Measurements from ENCODE around the gene FANCE.
A peak's percentile ranks its signal among the peaks of the same experiment; 100 is the strongest.
"Not testable (repeated sequence)": the region's sequence is repeated elsewhere in the genome, so short reads cannot be mapped to it uniquely, and the experiment has no call there.

FANCE gene

DNA sequence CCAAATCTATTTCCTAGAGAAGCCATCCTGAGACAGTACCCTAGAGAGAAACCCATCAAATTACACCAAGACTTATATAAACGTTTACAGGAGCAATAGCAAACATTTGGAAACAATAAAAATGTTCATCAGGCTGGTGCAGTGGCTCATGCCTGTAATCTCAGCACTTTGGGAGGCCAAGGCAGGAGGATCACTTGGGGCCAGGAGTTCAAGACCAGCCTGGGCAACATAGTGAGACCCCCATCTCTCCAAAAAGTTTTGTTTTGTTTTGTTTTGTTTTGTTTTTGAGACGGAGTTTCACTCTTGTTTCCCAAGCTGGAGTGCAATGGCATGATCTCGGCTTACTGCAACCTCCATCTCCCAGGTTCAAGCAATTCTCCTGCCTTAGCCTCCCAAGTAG is 19.4 kb upstream of the FANCE start:
- DNase-seq (ENCODE audit: low spot score) = not testable (repeated sequence)

DNA sequence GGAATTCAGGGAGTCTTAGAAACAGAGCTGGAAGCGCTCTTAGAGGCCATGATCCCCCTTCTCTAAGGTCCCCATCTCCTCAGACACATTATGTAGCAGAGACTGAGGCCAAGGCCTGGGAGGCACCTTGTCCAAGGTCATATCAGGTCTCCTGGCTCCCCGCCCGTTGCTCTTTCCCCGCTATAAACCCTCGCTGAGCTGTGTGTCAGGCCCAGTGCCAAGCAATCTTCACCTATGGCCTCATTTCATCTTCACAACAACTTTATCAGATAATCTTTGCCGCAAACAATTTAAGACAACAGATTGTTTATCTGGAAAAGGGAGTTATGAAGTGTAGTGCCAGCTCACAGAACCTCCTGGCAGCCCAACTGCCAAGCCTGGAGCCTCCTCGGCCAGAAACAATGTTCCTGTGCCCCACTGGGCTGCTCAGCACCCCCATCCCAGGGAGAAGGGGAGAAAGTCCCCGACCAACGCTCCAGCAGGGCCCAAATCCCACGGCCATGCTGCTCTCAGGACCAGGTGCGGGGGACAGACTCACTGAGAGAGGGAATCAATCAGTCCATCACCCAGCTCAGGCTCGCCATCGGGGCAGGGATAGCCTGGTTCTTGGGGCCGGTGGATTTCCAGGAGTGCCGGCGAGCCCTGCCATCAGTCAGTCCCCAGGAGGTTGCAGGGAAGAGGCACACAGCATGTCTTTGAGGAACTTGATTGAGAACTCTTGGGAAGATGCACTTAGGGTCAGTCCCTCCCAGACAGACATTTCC is 16.9 kb upstream of the FANCE start:
- DNase-seq (ENCODE audit: low spot score) = no peak

DNA sequence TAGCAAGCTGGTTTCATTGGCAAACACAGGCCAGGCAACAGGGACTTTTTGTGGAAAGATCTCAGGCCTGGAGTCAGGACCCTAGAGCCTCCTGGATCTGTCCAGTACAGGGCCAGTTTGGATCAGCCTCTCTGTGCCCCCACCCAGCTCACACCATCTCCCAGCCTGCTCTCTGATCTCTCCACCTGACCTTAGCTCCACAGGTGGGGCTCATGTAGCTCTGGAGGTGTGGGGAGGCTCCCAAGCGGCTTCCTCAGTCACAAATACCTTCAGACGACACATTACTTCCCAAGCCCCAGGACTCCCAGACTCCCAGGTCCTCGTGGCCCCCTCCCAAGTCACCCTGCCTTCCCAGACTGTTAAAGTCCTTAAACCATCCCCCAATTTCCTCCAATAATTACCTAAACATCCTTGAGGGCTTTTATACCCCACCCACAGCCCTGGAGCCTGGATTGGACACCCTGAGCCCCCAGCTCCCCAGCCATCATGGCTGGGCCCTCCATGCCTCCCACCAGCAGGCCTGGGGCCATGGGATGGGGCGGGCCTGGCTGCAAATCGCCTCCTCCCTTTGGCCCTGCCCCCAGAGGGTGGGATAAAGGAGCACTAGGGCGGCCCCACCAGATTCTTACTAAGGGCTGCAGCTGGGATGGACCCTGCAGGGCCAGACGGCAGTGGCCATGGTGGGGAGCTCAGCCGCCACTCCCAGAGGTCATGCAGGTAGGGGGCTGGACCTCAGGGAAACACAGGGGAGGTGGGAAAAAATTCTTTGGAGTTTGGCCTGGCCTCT is 15.9 kb upstream of the FANCE start:
- DNase-seq (ENCODE audit: low spot score) = no peak

DNA sequence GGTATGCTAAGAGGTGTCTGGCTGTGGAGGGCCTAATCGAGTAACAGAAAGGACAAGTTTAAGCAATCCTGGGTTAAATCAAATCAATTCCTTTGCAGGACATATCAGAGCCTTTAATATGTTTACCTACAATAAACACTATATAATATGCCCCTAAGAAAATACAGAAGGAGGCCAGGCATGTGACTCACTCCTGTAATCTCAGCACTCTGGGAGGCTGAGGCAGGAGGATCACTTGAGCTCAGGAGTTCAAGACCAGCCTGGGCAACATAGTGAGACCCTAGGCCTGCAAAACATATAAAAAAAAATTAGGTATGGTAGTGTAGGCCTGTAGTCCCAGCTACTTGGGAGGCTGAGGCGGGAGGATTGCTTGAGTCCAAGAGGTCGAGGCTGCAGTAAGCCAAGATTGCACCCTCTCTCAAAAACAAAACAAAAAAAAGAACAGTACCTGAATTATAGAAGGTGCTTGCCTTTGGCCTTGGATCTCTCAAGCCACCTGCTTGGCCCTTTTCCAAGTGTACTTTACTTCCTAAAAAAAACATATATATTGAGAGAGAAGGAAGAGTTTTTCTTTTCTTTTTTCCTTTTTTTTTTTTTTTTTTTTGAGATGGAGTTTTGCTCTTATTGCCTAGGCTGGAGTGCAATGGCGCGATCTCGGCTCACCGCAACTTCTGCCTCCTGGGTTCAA is 13.6 kb upstream of the FANCE start:
- DNase-seq (ENCODE audit: low spot score) = not testable (repeated sequence)

DNA sequence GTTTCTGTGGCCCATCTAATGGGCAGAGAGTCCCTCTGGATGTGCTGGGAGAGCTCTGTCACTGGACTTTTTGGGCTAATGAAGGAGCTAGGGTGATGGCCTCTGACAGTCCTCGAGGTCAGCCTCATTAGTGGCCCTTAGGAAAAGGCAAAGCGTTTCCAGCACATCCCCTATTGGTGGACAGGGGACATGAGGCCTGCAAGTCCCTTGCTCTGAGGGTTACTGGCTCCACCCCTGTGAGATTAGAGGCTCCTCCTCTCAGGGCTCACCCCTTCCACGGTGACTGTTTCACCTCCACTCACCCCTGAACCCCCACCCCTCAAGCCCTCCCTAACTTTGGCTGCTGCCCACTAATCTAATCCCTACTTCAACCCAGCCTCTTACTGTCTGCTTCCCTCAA is 12.8 kb upstream of the FANCE start:
- no peak for DNase-seq (ENCODE audit: low spot score)

DNA sequence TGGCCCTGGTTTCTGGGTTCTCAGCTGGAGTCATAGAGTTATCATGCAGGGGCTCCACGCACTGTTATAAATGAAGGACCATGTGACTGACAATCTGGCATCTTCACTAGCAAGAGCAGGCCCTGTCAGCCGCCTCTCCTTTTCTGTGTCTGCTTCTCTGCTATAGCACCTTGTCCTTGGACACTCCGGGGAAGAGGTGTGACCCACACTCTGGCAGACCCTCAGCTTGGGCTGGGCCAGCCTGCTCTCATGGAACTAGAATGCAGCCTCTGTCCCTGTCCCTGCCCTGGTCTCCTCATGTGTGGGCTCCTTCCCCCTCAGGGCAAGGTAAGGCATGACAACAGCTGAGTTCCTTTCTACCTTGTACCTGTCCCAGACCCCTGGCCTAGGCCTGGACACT is 10.9 kb upstream of the FANCE start:
- no peak for DNase-seq (ENCODE audit: low spot score)

DNA sequence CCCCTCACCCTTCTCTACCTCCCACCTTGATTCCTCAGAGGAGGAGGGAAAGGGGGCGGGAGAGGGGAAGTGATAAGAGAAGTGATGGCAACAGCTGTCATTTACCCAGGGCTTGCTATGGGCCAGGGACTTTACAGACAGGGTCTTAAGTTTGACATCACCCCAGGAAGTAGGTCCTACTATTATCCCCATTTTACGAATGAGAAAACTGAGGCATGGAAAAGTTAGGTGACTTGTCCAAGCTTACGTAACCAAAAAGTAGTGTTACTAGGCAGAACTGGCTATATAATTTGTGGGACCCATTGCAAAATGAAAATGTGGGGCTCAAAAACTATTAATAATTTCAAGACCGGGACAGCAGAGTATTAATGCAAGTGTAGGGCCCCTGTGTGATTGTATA is 10.5 kb upstream of the FANCE start:
- DNase-seq (ENCODE audit: low spot score) = no peak

DNA sequence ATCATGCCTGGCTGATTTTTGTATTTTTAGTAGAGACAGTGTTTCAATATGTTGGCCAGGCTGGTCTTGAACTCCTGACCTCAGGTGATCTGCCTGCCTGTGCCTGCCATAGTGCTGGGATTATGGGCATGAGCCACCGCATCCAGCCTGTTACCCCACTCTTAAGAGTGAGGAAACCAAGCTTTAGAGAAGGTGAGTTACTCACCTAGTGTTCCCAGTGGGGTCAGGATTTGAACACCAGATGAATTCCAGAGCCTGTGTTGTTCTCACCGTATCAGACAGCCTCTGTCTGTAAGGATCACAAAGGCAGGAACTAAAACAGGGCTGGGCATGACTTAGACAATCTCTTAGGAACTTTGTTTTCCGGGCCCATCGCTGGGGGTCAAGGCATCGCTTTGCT is 9.4 kb upstream of the FANCE start:
- no peak for DNase-seq (ENCODE audit: low spot score)

DNA sequence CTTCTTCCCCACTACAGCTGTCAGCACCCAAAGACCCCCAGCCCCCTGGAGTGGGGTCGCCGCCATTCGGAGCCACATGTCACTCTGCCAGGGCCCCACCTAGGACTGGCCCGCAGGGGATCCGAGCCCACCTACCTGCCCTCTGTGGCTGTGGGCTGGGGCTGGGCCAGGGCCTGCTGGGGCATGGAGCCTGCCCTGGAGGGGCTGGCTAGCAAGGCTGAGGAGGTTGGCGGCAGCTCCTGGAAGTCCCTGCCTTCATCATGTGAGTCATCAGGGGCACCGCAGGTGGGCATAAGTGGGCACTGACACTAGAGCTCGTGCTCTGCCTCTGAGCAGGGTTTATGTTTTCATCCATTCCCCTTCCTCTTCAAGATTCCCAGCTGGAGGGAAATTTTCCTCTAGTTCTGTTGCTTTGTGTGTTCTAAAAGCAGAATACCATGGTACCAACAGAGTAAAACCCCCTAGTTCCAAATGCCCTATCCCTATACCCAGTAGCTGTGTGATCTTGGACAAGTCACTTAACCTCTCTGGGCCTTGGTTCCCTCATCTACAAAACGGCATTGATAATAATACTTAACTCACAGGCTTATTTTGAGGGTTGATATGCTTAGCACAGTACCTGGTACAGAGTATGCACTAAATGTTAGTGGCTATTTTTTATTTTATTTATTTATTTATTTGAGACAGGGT is 8.7 kb upstream of the FANCE start:
- DNase-seq (ENCODE audit: low spot score) = no peak

DNA sequence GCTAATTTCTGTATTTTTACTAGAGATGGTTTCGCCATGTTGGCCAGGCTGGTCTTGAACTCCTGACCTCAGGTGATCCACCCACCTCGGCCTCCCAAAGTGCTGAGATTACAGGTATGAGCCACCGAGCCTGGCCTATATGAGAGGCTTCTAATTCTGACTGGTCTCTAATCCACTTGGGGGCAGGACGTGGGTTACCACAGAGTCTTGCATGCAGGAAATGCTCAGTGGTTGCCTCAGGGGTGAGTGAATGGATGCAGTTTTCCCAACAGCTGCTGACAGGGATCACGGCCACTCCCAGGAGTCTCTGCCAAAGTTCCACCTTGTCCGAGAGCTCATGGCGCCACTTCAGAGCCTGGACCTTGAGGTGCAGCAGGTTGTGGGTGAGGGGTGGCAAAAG is 6.4 kb upstream of the FANCE start:
- peak; percentile 23 for DNase-seq (ENCODE audit: low spot score)

DNA sequence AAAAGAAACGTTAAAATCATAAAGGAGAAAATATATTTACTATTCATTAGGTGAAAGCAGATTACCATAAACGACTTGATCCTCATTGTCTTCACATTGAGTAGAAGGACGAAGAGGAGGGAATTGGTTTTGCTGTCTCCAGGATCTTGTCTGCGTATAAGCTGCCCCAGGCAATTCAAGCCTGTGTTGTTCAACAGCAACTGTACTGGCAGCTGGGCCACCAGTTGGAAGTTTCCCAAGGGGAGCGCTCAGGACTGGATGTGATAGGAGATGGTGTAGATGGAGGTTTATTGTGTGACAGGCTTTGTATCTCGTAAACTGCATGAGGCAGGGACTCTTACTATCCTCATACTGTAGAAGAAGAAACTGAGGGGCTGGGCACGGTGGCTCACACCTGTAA is 3.9 kb upstream of the FANCE start:
- no peak for DNase-seq (ENCODE audit: low spot score)

DNA sequence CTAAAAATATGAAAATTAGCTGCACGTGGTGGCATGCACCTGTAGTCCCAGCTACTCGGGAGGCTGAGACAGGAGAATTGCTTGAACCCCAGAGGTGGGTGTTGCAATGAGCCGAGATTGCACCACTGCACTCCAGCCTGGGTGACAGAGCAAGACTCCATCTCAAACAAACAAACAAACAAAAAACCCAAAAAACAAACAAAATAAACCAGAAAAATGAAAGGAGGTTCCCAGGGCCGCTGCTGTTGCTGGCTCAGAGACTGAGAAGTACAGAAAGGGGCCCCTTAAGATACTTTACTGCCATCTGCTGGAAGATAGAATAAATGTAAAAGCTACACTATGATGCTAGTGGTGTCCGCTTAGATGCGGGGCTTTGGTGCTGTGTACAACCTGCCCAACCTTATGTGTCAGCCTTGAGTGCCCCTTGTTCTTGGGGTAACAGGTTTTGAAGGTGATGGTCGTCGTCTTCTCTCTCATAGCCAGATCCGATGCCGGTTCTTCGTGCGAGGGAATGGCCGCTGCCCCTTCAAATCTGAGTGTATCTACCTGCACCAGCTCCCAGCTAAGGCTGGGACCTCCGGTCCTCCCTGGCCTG is 2.8 kb upstream of the FANCE start:
- peak; percentile 85 for DNase-seq (ENCODE audit: low spot score)

DNA sequence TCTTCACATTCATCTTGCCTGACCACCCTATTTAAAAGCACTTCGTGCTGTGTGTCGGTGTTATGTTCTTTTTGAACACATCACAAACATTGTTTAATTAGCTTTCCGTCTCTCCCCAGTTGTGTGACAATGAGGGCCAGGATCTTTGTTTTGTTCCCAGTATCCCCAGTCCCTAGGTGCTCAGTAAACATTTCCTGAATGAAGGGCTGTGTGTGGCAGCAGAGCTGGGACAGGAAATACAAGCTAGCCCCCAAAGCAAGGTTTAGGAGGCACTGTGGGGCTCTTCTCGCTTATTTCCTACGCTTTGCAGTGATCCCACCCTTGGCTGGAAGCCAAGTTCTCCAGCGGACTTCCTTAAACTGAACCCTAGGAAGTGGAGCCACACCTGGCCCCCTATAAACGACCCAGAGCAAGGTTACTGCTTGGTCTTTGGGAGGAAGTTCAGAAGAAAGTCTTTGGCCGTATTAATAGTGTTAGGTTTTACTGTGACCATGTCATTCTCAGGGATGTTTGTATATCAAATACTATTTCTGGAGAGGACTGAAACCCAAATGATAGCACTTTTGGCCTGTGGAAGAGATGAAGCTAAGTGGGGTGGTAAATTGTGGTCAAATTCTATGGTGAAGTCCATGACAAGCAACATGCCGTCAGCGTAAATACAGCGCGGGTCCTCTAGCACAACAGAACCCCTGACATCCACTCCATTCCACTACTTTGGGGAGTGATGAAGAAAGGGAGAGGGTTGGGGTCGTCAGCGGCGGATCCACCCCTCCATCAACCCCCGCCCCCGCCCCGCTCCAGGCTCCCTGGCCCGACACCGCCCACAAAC is 570 bp upstream of the FANCE start:
- DNase-seq (ENCODE audit: low spot score) = no peak

DNA sequence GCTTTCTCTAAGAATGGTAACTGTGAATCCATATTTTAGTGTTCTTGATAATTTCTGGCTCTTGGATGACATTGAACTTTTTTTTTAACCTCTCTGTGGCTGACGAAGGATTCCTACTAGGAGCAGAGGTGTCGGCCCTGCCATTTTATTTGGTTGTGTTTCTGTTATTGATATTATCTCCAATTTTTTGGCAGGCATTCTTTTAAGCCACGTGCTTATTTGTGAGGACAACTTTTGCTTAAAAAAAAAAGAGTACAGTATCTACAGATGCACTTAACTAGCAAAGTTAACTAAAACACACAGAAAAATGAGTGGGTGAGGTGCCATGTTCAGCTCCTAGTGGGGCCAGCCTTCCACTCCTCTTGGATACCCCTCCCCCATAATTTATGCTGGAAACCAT is 1.1 kb downstream of the FANCE start:
- no peak for DNase-seq (ENCODE audit: low spot score)

DNA sequence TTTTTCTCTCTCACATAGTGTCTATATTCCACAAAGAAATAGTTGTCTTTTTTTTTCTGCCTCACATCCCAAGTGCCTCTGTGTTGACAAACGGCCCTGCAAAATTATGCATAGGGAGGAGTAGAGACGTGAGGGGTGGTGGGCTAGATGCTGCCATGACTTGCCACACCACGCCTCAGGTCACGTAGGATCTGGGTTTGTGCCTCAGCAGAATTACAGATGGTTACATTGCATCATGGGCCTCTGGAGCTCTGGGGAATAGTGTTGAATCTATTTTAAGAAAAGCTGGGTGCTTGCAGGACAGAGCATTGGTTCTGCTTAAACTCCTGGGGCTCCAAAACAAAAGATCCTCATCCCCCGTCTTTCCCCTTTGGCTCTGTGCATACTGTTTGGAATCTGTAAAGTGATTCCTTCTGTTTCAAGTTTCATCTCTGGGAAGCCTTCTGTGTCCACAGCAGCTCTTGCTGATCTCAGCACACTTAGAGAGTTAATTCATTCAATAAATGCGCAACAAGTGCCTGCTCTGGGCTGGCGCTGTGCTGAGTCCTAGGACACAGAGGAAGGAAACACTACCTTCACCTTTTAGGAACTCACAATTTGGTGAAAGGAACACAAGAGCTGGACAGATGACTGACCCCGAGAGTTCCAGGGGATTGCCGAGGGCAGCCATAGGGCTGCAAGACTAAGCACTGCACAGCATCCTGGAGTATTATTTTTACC is 2.4 kb downstream of the FANCE start:
- DNase-seq (ENCODE audit: low spot score) = no peak

DNA sequence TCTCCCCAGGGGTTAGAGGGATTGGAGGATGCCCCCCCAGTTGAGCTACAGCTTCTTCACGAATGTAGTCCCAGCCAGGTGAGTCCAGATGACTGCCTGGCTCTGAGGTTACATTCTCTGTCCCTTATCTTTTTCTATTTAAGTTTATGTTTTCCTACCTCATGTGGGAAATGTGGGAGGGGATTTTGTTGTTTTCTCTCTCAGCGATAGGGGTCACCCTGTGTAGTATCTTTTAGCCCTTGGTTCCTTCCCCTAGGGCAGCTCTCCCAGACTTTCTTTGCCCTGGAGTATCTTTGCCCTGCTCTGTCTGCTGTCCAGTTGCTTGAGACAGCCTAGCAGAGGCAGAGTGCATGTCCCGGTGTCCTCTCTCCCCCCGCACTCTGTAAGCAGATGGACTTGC is 5.8 kb downstream of the FANCE start:
- no peak for DNase-seq (ENCODE audit: low spot score)

DNA sequence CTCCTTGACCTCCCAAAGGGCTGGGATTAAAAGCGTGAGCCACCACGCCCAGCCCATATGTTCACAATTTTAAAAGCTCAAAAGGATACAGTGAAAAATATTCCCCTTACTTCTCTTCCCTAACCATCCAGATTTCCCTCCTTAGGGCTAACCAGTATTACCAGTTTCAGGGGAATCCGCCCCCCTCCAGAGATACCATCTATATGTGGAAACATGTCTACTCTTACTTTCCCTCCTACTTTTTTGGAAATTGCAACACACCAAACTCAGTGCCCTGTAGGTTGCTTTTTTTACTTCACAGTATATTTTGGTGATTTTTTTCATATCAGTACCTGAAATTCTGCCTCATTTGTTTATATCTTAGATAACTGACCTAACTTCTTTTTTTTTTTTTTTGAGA is 9.1 kb downstream of the FANCE start:
- no peak for DNase-seq (ENCODE audit: low spot score)

DNA sequence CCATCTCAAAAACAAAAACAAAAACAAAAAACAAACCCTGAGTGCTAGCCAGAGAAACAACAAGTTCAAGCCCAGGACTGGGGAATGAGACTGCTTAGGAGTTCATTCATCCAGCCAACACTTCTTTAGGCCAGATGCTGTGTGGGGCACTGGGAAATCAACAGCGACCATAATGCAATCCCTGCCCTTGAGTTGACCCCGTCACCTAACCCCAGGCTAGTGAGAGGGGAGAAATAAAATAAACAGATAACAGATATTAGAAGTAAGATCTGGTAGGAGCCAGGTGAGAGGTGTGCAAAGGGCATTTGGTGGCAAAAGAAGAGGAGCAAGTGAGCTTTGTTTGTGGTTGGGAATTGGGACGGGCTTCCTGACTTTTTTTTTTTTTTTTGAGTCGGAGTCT is 11.2 kb downstream of the FANCE start:
- DNase-seq (ENCODE audit: low spot score) = no peak

DNA sequence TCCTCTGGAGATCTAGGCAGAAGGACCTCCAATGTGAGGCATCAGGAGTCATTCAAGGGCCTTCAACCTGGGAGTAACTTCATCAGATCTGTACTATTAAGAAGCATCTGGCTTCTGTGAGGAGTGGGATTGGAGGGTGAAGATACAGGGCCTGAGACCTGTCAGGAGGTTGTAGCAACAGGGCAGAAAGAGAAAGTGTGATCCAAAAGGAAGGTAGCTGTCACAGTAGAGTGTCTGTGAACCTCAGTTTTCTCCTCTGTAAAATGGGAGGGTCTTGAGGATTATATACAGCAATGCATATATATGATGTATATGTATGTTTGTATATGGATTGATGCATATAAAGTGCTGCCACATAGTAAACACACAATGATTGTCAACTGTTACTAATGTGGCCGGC is 13.5 kb downstream of the FANCE start:
- no peak for DNase-seq (ENCODE audit: low spot score)

DNA sequence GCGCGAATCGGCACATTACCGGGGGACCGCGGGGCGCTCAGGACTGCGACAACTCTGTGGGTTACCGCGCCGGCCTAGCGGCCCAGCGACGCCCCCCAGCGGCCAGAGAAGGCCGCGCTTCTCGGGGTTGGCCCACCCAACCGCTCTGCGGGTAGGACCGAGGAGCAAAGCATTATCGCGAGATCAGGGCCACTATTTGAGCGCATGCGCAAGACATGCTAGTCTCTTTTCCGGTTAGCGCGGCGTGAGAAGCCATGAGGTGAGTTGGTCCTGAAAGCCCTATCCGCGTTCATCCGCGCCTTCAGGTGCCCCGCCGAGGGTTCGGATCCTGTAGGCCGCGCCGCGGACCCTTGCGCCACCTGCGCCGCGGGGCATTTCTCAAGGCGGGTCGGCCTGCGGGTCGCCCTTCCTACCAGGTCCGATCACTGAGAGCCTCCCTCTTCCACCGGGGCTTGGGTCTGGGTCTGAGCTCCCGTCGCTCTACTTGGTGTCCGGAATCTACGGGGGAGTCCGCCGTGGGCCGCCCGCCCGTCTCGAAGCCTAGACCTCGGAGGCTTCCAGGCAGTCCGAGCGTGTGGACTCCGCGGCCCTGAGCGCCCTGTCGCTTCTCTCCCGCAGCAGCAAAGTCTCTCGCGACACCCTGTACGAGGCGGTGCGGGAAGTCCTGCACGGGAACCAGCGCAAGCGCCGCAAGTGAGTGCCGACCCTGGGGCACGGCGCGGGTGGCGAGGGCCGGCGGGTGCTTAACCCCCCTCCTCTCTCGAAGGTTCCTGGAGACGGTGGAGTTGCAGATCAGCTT is 16.2 kb downstream of the FANCE start, which contains the start of gene RPL10A:
Gene RPL10A, plus strand, starts transcription at position 221 of the 799 bp plus-strand sequence. Its CDS starts 34 bp downstream, at position 255.
- peak; percentile 98 for DNase-seq (ENCODE audit: low spot score)

Data from activated CD4-positive, alpha-beta T cell treated with anti-CD3 and anti-CD28 coated beads, Interleukin-2, Interleukin-4, amounts not matched to agents 100 ng/mL and 50 ng/mL, durations not matched to agents 16 hours and 8 hours (primary cell).